WI38 (cell line): ENCODE results near the gene WWC2.

Source experiments
- H3K4me3 ChIP-seq: 2 replicates; pipeline ENCODE4 v1.5.1; 2011; ENCODE audit warnings: low read depth, mild to moderate bottlenecking, control low read depth, low read length
- CTCF ChIP-seq: IDR thresholded peaks from 2 replicates; pipeline ENCODE4 v1.5.1; 2012; ENCODE audit warnings: low read depth, mild to moderate bottlenecking, control low read depth, low read length

Gene WWC2

GRCh38 chr4:183358215-183358755 is 259.2 kb downstream of the WWC2 start:
- TF ChIP-seq CTCF = no peak
- no peak overlapping the region for H3K4me3 ChIP-seq

GRCh38 chr4:183360161-183360919 is 261.3 kb downstream of the WWC2 start:
- H3K4me3 ChIP-seq = no peak overlapping the region
- no peak for TF ChIP-seq CTCF

GRCh38 chr4:183362036-183362435 is 263.0 kb downstream of the WWC2 start:
- H3K4me3 ChIP-seq = no peak overlapping the region
- no peak for TF ChIP-seq CTCF

GRCh38 chr4:183362916-183363542 is 264.0 kb downstream of the WWC2 start:
- no peak overlapping the region for H3K4me3 ChIP-seq
- peak; percentile 29; the same call in 1 of the 2 replicates for TF ChIP-seq CTCF

GRCh38 chr4:183364025-183364424 is 265.0 kb downstream of the WWC2 start:
- TF ChIP-seq CTCF = no peak
- no peak overlapping the region for H3K4me3 ChIP-seq

GRCh38 chr4:183366206-183366835 is 267.3 kb downstream of the WWC2 start:
- no peak overlapping the region for H3K4me3 ChIP-seq
- TF ChIP-seq CTCF = no peak

GRCh38 chr4:183369073-183369472 is 270.0 kb downstream of the WWC2 start:
- TF ChIP-seq CTCF = no peak
- no peak overlapping the region for H3K4me3 ChIP-seq
